Middle frontal gyrus (tissue), 1 donor: ENCODE data around the gene ENPEP.

Experiments used
- DNase-seq: peaks from one replicate; pipeline ENCODE4 v3.0.0-alpha.2; 2015; ENCODE audit warnings: low spot score; ENCODE audit errors: extremely low spot score

Gene ENPEP

DNA sequence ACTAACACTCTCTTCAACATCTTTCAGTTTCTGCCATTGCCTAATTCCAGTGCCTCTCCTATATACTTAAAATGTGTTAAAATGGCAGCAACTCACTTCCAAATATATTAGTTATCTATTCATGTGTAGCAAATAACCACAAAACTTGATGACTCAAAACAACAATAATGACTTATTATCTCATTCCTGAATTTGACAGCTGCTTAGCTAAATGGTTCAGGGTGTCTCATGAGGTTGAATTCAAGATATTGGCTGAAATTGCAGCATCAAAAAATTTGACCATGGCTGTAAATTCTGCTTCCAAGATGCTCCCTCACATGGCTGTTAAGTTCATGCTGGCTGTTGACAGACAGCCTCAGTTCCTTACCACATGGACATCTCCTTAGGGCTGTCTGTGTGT lies 121.6 kb downstream of the ENPEP start:
- no peak for DNase-seq

DNA sequence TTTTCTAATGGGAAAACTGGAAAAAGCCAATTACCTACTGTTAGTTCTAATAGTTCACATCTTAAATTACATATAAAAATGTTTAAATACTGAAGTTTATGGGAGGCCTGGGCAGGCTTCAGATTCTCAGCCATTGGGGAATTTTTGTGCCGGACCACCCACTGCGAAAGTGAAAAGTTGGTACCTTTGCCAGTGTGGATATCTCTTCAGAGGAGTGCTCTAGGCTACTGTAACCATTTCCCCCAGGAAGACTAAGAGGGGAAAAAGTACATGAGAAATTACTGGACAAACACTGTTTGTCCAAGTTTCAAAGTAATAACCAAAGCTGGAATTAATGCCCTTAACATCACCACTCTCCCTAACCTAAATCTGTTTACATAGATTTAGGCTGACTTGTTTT lies 126.1 kb downstream of the ENPEP start:
- DNase-seq = no peak

- no peak for DNase-seq
Observed at GRCh38 chr4:110605077-110605476, 129.1 kb downstream of the ENPEP start.

DNA sequence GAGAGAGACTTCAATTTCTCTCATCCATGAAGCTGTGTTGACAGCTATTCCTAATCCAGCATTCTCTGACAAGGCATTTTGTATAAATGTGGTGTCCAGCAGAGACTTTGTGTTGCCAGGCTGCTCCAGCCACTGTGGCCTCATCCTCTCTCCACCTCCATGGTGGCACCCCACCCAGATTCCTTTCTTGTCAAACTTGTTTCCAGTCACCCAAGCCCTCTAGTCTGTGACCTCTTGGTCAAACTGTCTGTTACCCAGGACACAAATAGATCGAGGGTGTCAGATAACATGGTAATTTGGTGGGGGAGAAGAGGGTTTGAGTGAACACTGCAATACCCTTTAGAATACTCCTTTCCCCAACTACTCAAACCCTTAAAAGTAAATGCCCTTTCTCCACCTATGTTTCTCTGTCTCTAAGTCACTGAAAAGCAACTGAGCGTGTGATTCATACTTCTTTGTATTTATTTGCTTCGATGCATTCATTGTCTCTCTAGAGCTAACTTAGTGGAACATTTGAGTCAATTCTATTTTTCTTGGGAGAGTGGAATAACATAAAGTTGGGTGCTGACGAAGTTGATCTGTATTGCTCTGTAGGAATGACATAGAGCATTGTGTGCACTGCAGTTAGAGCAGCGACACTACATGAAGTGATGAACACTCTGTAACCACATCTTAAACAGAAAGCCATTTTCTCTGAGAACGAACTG lies 133.2 kb downstream of the ENPEP start:
- no peak for DNase-seq

GRCh38 chr4:110610620-110610939 lies 134.6 kb downstream of the ENPEP start:
- DNase-seq = no peak

DNA sequence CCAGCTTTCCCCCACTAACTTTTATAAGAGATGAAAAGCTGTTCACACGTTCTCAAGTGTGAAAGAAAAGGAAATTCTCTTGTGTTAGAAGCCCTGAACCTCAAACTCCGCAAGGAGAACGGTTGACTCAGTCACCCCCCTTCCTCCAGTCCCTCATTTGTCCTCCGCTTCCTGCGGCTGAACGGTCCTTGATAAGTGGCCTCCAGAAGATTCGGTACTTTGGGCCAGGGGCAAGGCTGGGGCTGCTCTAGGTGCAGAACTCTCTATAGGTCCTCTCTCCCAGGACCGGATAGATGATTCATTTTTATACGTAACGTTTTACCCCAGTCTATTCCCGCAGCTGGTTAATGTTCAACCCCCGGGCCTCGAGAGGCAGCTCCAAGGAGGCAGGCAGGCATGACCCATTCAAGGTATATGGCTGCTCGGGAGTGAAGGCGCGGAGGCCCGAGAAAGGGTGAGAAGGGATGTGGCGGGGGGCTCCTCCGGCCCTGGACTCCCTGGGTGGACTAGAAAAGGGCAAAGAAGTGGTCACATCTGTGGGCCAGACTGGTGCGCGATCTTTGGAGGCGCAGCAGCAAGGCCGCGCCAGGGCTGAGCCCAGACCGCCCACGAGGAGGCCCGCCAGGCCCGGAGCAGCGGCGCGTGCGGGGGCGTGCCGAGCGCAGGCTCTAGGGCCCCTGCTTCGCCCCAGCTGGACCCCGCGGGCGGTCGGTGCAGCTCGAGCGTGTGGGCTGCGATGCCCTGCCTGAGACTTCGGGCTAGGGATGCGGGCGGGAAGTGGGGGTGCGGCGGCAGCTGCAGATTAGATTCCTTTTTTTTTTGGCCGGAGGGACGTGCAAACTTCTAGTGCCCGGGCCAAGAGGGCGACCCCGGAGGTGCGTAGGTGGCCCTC lies 135.2 kb downstream of the ENPEP start:
- no peak for DNase-seq

- DNase-seq = no peak
Observed at GRCh38 chr4:110611968-110612447, 136.1 kb downstream of the ENPEP start.

- DNase-seq = no peak
Observed at GRCh38 chr4:110612631-110613269, 136.8 kb downstream of the ENPEP start.

GRCh38 chr4:110613745-110614144 lies 137.8 kb downstream of the ENPEP start:
- no peak for DNase-seq

DNA sequence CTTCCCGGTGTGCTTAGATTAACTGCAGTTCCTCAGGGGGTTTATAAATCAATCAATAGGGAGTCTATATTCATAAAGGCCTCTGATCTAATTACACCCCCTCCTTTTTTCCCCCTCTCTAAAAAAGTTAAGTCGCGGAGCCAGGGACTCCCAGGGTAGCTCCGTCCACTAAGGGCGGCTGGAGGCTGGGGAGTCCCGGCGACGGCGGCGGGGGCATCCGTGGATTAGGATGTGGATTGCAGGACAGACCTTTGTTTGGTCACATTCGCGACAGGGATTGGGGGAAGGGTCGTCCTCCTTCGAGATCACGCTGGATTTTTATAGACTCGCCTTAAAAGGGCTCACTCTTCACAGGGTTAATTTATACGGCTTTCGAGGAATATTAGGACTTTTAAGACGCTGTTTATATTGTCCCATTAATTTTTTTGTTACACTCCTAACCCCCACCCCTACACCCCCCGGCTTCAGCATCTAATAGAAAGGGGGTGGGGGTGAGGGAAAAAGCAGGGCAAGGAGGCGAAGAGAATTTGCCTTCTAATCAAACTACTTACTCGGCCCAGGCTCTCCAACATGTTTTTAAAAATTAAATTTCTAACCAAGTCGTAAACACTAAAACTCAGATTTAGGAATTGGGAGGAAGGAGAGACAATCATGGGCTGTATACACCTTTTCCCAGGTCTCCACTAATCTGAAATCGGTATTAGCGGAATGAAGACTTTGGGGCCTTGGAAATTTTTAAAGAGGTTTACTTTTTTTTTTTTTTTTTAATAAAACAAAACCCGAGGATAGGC lies 138.4 kb downstream of the ENPEP start:
- DNase-seq = no peak
